C4-2B (cell line): ENCODE results near the gene KCNQ4.

ENCODE experiments used
- H3K27ac ChIP-seq: fragments of 450-650 bp; 2 replicates; pipeline ENCODE4 v1.5.1; 2017
- CTCF ChIP-seq: fragments of 450-650 bp; conservative IDR thresholded peaks from 2 replicates; pipeline ENCODE4 v1.5.1; 2017; ENCODE audit warnings: mild to moderate bottlenecking
- ZFX ChIP-seq: fragments of 450-650 bp; IDR thresholded peaks from 2 replicates; pipeline ENCODE4 v1.6.1; 2017

Gene KCNQ4

GRCh38 chr1:40798366-40799281, 15.0 kb downstream of the KCNQ4 start:
- TF ChIP-seq CTCF (no peak), ZFX (no peak)
- no peak overlapping the region for H3K27ac ChIP-seq

GRCh38 chr1:40799351-40799867, 15.8 kb downstream of the KCNQ4 start:
- no peak overlapping the region for H3K27ac ChIP-seq

GRCh38 chr1:40801742-40802077, 18.1 kb downstream of the KCNQ4 start:
- no peak overlapping the region for H3K27ac ChIP-seq

More at GRCh38 chr1:40799351-40799867, 15.8 kb downstream of the KCNQ4 start:
- no peak for TF ChIP-seq ZFX
- TF ChIP-seq CTCF, result no peak

GRCh38 chr1:40802078-40802741, 18.6 kb downstream of the KCNQ4 start:
- no peak overlapping the region for H3K27ac ChIP-seq
- no peak for TF ChIP-seq CTCF
- no peak for TF ChIP-seq ZFX

More at GRCh38 chr1:40801742-40802077, 18.1 kb downstream of the KCNQ4 start:
- TF ChIP-seq ZFX (no peak), CTCF (no peak)

GRCh38 chr1:40802742-40803113, 19.1 kb downstream of the KCNQ4 start:
- H3K27ac ChIP-seq, result no peak overlapping the region
- TF ChIP-seq CTCF (no peak), ZFX (no peak)

GRCh38 chr1:40803447-40803846, 19.9 kb downstream of the KCNQ4 start:
- TF ChIP-seq CTCF (no peak), ZFX (no peak)
- no peak overlapping the region for H3K27ac ChIP-seq

GRCh38 chr1:40803902-40804301, 20.3 kb downstream of the KCNQ4 start:
- TF ChIP-seq CTCF, result no peak

More at GRCh38 chr1:40803902-40804301, 20.3 kb downstream of the KCNQ4 start:
- H3K27ac ChIP-seq, result no peak overlapping the region
